Activated CD8-positive, alpha-beta T cell treated with anti-CD3 and anti-CD28 coated beads, Interleukin-2, amount 10 ng/mL, durations not matched to agents 7 days and 5 days (primary cell): ENCODE measurements around the gene IPO4. TPM values are rescaled to one million over a fixed set of nuclear protein-coding genes. Genes with fewer than 3 reads are reported as not detected.

Source experiments
- ATAC-seq: fragments of 150-1000 bp; cut with Tn5 transposase; one replicate; pipeline ENCODE4 v1.10.0; 2021; ENCODE audit warnings: moderate library complexity
- CTCF ChIA-PET: fragments of 350-600 bp; sonication (Branson Sonifier 250); formaldehyde crosslinking; loops from one replicate; lab custom pipeline; 2021; ENCODE audit warnings: antibody characterized with exemption; lab: Charles Lee
- POLR2A ChIA-PET: fragments of 350-600 bp; sonication (Branson Sonifier 250); formaldehyde crosslinking; loops from one replicate; lab custom pipeline; 2021; ENCODE audit warnings: antibody characterized with exemption; lab: Charles Lee
- DNase-seq: peaks from one replicate; pipeline ENCODE4 v3.0.0-alpha.2; 2020
- H3K27ac Mint-ChIP-seq: one replicate; pipeline ENCODE4 v1.8.0; 2021; ENCODE audit warnings: mild to moderate bottlenecking, mixed read lengths
- H3K27me3 Mint-ChIP-seq: one replicate; pipeline ENCODE4 v1.8.0; 2021; ENCODE audit warnings: low read depth, mixed read lengths
- H3K36me3 Mint-ChIP-seq: one replicate; pipeline ENCODE4 v1.8.0; 2021; ENCODE audit warnings: low read depth, mixed read lengths
- H3K4me1 Mint-ChIP-seq: one replicate; pipeline ENCODE4 v1.8.0; 2021; ENCODE audit warnings: low read depth, mixed read lengths
- H3K4me3 Mint-ChIP-seq: one replicate; pipeline ENCODE4 v1.8.0; 2021; ENCODE audit warnings: mild to moderate bottlenecking, mixed read lengths
- H3K9me3 Mint-ChIP-seq: one replicate; pipeline ENCODE4 v1.8.0; 2022; ENCODE audit warnings: mixed read lengths; ENCODE audit not compliant: insufficient read depth
- total RNA-seq, 2 experiments: library from RNA; stranded (reverse); gene quantifications; one replicate each; pipeline ENCODE4 v1.2.3, GENCODE V29; 2021

The IPO4 gene
- total RNA-seq, 2 experiments from 2014 or later = 56.3 to 60.1 TPM

DNA sequence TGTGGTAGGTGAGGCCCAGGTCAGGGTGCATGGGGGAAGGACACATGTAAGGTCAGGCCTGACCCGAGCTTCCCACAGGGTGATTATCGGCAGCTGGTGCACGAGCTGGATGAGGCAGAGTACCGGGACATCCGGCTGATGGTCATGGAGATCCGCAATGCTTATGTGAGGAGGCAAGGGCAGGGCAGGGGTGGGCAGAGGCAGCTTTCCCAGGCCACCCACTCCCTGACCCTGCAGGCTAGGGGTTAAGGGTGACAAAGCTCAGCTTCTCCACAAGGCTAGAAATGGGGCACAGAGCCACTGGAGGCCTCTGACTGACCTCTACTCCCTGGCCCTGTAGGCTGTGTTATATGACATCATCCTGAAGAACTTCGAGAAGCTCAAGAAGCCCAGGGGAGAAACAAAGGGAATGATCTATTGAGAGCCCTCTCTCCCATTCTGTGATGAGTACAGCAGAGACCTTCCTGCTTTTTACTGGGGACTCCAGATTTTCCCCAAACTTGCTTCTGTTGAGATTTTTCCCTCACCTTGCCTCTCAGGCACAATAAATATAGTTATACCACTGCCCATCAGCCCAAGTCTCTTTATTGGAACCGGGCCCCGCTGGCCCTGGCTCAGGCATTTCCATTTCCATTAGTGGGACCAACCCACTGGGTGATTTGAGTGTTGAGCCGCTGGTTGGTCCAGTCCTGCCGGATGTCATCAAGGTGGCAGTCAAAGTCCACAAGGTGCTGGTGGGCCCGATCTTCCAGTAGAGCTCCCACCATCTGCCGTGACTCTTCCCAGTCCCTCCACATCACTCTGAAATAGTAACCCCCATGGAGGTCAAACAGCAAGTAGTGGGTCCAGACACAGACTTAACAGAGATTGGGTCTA lies 50.0 kb downstream of the IPO4 start:
- ChIA-PET POLR2A (interaction anchor here (0.5 to 8.7 kb wide), 5 partner anchors 8 to 44 kb away, joined by 3 to 119 read pairs (median 56); partner anchors contain the start of genes DCAF11, IRF9, NRL and PSME2), CTCF (interaction anchor here (1.5 to 5.2 kb wide), 5 partner anchors 22 to 30 kb away, joined by 3 to 43 read pairs (median 8); partner anchors contain the start of genes DCAF11, IRF9 and NRL)
- peak overlapping the region; percentile 68 for H3K27ac Mint-ChIP-seq
- H3K4me3 Mint-ChIP-seq = peak overlapping the region; percentile 97
- peaks cover 54% of the 10 kb centered on the region for H3K4me1 Mint-ChIP-seq
- ATAC-seq (no peak), DNase-seq (no peak)
- H3K27me3 Mint-ChIP-seq = no peaks in the 10 kb centered on the region
- H3K36me3 Mint-ChIP-seq = peaks cover 63% of the 10 kb centered on the region
- H3K9me3 Mint-ChIP-seq = no peaks in the 10 kb centered on the region

DNA sequence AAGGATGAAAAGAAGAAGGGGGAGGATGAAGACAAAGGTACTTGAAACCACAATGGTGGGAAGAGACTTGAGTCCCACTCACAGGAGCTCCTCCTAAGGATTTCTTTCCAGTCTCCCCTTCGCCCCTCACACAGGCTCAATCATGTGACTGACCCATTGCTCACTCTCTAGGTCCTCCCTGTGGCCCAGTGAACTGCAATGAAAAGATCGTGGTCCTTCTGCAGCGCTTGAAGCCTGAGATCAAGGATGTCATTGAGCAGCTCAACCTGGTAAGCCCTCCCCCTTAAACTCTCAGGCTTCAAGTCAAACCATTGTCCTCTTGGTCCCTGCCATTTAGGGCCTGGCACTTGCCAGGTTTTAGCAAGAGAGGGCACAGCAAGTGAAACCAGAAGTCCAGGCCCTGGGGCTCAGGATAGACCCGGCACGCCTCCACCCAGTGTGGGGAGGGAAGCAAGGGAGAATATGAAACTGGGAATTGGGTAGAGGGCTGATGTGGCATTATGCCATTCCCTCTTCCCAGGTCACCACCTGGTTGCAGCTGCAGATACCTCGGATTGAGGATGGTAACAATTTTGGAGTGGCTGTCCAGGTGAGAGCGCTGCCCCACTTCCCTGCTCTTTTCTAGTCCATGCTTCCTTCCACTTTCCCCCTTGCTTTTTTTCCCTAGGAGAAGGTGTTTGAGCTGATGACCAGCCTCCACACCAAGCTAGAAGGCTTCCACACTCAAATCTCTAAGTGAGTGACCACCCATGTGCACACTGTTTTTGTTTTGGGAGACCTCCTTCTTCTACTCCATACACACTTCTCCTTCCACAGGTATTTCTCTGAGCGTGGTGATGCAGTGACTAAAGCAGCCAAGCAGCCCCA lies 50.9 kb downstream of the IPO4 start:
- POLR2A ChIA-PET = interaction anchor here (0.6 to 8.7 kb wide), 7 partner anchors 9 to 73 kb away, joined by 3 to 119 read pairs (median 7); partner anchors contain the start of genes DCAF11, IRF9, NRL and PSME2

DNA sequence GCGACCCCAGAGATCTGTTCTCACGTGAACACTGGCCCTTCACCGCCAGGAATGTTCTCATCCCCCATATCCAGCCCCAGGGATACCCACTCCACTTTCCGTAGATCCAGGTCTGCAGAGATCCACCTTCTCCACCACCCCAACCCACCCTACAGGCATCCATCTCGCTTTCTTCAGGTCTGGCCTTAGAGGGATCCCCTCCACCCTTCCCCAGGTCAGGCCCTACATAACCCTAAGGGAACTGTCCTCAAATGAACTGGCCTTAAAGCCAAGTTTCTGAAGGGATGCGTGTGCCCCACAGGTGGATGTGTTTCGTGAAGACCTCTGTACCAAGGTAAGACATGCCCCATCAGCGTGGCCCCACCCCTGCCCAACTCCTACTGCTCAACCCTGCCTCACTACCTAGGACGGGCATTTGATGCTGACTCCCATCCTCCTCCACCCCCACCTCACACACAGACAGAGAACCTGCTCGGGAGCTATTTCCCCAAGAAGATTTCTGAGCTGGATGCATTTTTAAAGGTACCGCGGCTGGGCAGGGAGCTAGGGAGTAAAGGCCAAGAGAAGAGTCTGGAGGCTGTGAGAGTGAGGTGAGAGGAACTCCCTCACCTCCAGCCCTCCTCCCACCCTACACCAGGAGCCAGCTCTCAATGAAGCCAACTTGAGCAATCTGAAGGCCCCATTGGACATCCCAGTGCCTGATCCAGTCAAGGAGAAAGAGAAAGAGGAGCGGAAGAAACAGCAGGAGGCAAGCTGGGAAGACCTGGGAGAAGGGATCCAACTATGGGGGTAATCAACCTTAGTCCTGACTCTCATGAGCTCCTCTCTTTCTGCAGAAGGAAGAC lies 51.7 kb downstream of the IPO4 start:
- POLR2A ChIA-PET = interaction anchor here (0.6 to 8.7 kb wide), 12 partner anchors 10 to 85 kb away, joined by 3 to 119 read pairs (median 6); partner anchors contain the start of genes CARMIL3, CHMP4A, DCAF11 and IPO4
- no peaks in the 10 kb centered on the region for H3K9me3 Mint-ChIP-seq

More for the DNA sequence above, 50.9 kb downstream of the IPO4 start:
- Mint-ChIP-seq H3K9me3 (no peaks in the 10 kb centered on the region), H3K4me3 (peak overlapping the region; percentile 86), H3K4me1 (peaks cover 49% of the 10 kb centered on the region), H3K36me3 (peaks cover 56% of the 10 kb centered on the region), H3K27ac (peak overlapping the region; percentile 91), H3K27me3 (no peaks in the 10 kb centered on the region)
- DNase-seq (no peak), ATAC-seq (no peak)
- CTCF ChIA-PET = interaction anchor here (0.7 to 5.2 kb wide), 6 partner anchors 9 to 170 kb away, joined by 3 to 43 read pairs (median 16); partner anchors contain the start of genes DCAF11, IRF9, NRL and PSME2

DNA sequence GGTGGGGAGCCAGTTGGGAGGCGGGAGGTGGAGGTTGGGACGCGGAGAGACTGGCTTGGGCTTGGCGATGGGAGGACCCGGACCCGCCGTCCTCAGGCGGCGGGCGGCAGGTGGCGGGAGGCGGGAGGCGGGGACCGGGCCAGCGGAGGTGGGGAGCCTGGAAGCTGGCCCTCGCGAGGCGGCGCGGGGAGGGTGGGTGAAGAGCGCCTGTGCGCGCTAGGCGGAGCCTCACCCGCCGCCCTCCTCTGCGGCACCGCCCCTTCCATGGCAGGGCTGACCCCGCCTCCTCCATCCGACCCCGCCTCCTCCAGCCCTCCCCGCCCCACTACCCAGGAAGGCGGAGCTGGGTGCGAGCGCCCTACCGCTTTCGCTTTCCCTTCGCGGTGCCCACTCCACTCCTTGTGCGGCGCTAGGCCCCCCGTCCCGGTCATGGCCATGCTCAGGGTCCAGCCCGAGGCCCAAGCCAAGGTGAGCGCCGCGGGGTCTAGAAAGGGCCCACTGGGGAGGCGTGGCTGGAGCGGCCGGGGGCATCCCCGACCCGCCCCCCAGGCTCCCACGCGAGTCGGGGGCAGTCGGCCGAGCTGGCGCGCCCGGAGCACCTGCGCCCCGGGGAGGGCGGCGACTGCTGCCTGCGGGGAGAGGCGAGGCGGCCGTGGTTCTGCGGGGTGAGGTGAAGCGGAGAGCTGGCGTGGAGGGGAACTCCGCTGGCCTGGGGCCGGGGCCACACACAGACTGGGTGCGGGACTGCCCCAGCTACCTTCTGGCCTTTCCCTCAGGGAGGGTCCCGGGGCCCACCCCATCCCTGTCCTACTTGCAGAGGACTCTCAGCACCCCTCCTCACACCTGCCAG lies 52.6 kb downstream of the IPO4 start, which contains the start of gene PSME1:
TSS of gene PSME1 (plus strand) at position 361 of the 850 bp plus-strand sequence. CDS start at position 430, 69 bp downstream.
- ATAC-seq (peak; percentile 91), DNase-seq (peak; percentile 95)
- H3K36me3 Mint-ChIP-seq = peaks cover 47% of the 10 kb centered on the region
- CTCF ChIA-PET = interaction anchor here (0.6 to 5.2 kb wide), 10 partner anchors 9 to 175 kb away, joined by 3 to 43 read pairs (median 5); partner anchors contain the start of genes DCAF11, IRF9, LTB4R and NRL
- H3K9me3 Mint-ChIP-seq = no peaks in the 10 kb centered on the region
- peak within 1 kb of the TSS; percentile 86 for H3K4me3 Mint-ChIP-seq
- POLR2A ChIA-PET = interaction anchor here (0.5 to 8.7 kb wide), 17 partner anchors 9 to 174 kb away, joined by 3 to 119 read pairs (median 5); partner anchors contain the start of genes CARMIL3, CHMP4A, DCAF11 and IPO4
- H3K27me3 Mint-ChIP-seq = no peaks in the 10 kb centered on the region
- H3K4me1 Mint-ChIP-seq = peaks cover 54% of the 10 kb centered on the region
- peak within 1 kb of the TSS; percentile 91 for H3K27ac Mint-ChIP-seq

More for the DNA sequence above, 51.7 kb downstream of the IPO4 start:
- H3K27me3 Mint-ChIP-seq = no peaks in the 10 kb centered on the region
- H3K36me3 Mint-ChIP-seq = peaks cover 52% of the 10 kb centered on the region
- H3K4me3 Mint-ChIP-seq = peak overlapping the region; percentile 86
- peak overlapping the region; percentile 91 for H3K27ac Mint-ChIP-seq
- CTCF ChIA-PET = interaction anchor here (0.7 to 5.2 kb wide), 8 partner anchors 10 to 174 kb away, joined by 3 to 43 read pairs (median 6); partner anchors contain the start of genes DCAF11, IRF9, LTB4R and NRL
- no peak for ATAC-seq
- peaks cover 51% of the 10 kb centered on the region for H3K4me1 Mint-ChIP-seq
- peak; percentile 32 for DNase-seq

DNA sequence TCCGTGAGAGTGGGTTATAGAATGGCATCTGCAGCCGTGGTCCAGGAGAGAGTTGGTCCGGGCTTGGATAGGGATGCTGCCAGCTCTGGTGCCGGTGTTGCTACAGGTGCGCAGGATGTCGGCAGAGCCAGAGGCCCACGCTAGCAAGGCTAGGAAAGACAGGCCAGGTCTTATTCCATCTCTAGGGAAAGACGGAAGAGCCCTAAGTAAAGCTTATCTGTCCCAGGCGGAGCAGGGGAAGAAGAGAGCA lies 53.1 kb downstream of the IPO4 start:
- Mint-ChIP-seq H3K36me3 (peaks cover 42% of the 10 kb centered on the region), H3K27me3 (no peaks in the 10 kb centered on the region), H3K4me3 (peak overlapping the region; percentile 86), H3K27ac (peak overlapping the region; percentile 86), H3K9me3 (no peaks in the 10 kb centered on the region), H3K4me1 (peaks cover 58% of the 10 kb centered on the region)
- ATAC-seq = peak; percentile 3
- POLR2A ChIA-PET = interaction anchor here (0.6 to 8.7 kb wide), 11 partner anchors 9 to 175 kb away, joined by 3 to 119 read pairs (median 6); partner anchors contain the start of genes CHMP4A, DCAF11, IPO4 and IRF9
- peak; percentile 36 for DNase-seq
- CTCF ChIA-PET = interaction anchor here (0.6 to 5.2 kb wide), 8 partner anchors 12 to 77 kb away, joined by 3 to 43 read pairs (median 8); partner anchors contain the start of genes DCAF11, IRF9, NRL and PSME2

DNA sequence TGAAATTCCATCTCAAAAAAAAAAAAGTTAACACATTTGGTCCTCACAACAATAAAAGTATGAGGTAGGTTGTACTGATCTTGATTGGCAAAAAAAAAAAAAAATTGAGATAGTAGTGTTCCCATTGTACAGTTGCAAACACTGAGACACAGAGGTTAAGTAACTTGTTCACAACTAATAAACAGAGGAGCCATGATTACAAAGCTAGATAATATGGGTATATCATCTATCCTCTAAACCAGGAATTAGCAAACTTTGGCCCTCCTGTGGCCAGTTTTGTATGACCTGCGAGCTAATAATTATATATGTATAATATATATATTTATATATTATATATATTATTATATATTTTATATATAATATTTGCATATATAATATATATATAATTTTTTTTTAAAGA lies 54.9 kb downstream of the IPO4 start:
- peaks cover 46% of the 10 kb centered on the region for H3K4me1 Mint-ChIP-seq
- ATAC-seq (no peak), DNase-seq (no peak)
- POLR2A ChIA-PET = interaction anchor here (1.4 to 8.7 kb wide), 4 partner anchors 8 to 27 kb away, joined by 3 to 119 read pairs (median 12); partner anchors contain the start of genes DCAF11, EMC9, IRF9 and NRL
- no peak overlapping the region for H3K4me3 Mint-ChIP-seq
- no peak overlapping the region for H3K27ac Mint-ChIP-seq
- H3K36me3 Mint-ChIP-seq = peaks cover 25% of the 10 kb centered on the region
- H3K9me3 Mint-ChIP-seq = no peaks in the 10 kb centered on the region
- no peaks in the 10 kb centered on the region for H3K27me3 Mint-ChIP-seq
- CTCF ChIA-PET = interaction anchor here (0.9 to 2.3 kb wide), 5 partner anchors 17 to 28 kb away, joined by 3 to 9 read pairs (median 3); partner anchors contain the start of genes DCAF11, IRF9 and NRL

DNA sequence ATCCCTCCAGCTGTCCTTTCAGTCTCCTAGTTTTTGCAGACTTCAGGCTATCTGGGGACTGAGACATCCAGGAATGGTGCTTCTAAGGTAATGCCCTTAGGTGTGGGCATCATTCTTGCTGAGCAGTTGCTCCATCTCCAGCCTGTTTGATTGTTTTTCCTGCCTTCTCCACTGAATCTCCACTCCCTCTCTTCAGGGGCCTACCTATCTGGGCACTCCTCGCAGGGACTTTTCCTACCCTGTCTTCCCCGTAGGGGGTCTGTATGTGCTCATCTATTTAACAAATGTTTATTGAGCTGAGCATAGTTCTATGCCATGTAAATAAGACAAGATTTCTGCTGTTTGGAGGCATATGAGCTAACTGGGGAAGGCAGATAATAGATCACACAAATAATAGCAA lies 55.6 kb downstream of the IPO4 start:
- H3K27me3 Mint-ChIP-seq = no peaks in the 10 kb centered on the region
- H3K4me3 Mint-ChIP-seq = no peak overlapping the region
- H3K36me3 Mint-ChIP-seq = peaks cover 18% of the 10 kb centered on the region
- H3K9me3 Mint-ChIP-seq = no peaks in the 10 kb centered on the region
- DNase-seq (no peak), ATAC-seq (no peak)
- ChIA-PET POLR2A (interaction anchor here (1.0 to 8.7 kb wide), 7 partner anchors 8 to 28 kb away, joined by 3 to 119 read pairs (median 5); partner anchors contain the start of genes DCAF11, EMC9, IRF9 and NRL), CTCF (interaction anchor here (0.7 to 2.3 kb wide), 6 partner anchors 8 to 75 kb away, joined by 3 to 9 read pairs (median 4); partner anchors contain the start of gene EMC9)
- peak overlapping the region; percentile 83 for H3K27ac Mint-ChIP-seq
- peaks cover 41% of the 10 kb centered on the region for H3K4me1 Mint-ChIP-seq

DNA sequence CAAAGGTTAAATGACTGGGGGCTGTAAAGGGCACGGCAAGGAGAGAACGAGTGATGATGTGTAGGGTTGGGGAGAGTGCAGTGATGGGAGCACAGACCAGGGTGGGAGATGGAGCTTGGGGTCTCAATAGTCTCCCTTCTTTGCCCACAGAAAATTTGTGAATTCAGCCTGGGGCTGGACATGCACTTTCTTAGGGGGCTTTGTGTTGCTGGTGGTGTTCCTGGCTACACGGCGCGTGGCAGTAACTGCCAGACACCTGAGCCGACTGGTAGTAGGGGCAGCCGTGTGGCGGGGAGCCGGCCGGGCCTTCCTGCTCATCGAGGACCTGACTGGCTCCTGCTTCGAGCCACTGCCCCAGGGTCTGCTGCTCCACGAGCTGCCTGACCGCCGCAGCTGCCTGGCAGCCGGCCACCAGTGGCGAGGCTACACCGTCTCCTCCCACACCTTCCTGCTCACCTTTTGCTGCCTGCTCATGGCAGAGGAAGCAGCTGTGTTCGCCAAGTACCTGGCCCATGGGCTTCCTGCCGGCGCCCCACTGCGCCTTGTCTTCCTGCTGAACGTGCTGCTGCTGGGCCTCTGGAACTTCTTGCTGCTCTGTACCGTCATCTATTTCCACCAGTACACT lies 56.4 kb downstream of the IPO4 start:
- H3K4me3 Mint-ChIP-seq = peak overlapping the region; percentile 34

DNA sequence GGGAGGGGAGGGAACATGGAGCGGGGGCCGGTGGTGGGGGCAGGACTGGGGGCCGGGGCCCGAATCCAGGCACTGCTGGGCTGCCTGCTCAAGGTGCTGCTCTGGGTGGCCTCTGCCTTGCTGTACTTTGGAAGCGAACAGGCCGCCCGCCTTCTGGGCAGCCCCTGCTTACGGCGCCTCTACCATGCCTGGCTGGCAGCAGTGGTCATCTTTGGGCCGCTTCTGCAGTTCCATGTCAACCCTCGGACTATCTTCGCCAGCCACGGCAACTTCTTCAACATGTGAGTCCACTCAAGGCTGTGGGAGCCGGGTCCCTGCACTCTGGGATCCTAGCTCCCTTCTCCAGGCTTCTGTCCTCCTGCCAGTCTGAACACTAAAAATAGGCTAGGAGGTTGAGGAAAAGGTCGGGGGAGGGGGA lies 57.1 kb downstream of the IPO4 start:
- Mint-ChIP-seq H3K27me3 (no peaks in the 10 kb centered on the region), H3K27ac (peak overlapping the region; percentile 83), H3K9me3 (no peaks in the 10 kb centered on the region), H3K4me3 (no peak overlapping the region), H3K4me1 (peaks cover 31% of the 10 kb centered on the region), H3K36me3 (peaks cover 4% of the 10 kb centered on the region)
- DNase-seq (no peak), ATAC-seq (no peak)
- ChIA-PET POLR2A (interaction anchor here (1.6 to 8.7 kb wide), 3 partner anchors 15 to 29 kb away, joined by 6 to 119 read pairs (median 17); partner anchors contain the start of genes DCAF11, IRF9, NRL and RNF31), CTCF (interaction anchor here (1.1 to 2.3 kb wide), 4 partner anchors 10 to 74 kb away, joined by 3 to 9 read pairs (median 5); partner anchors contain the start of gene EMC9)

More for the DNA sequence above, 56.4 kb downstream of the IPO4 start:
- DNase-seq (peak; percentile 33), ATAC-seq (no peak)
- CTCF ChIA-PET = interaction anchor here (0.7 to 2.3 kb wide), 5 partner anchors 9 to 74 kb away, joined by 3 to 9 read pairs (median 4); partner anchors contain the start of gene EMC9
- Mint-ChIP-seq H3K27ac (peak overlapping the region; percentile 83), H3K9me3 (no peaks in the 10 kb centered on the region), H3K36me3 (peaks cover 10% of the 10 kb centered on the region), H3K27me3 (no peaks in the 10 kb centered on the region), H3K4me1 (peaks cover 36% of the 10 kb centered on the region)
- POLR2A ChIA-PET = interaction anchor here (1.0 to 8.7 kb wide), 7 partner anchors 9 to 29 kb away, joined by 3 to 119 read pairs (median 5); partner anchors contain the start of genes DCAF11, EMC9, IRF9 and NRL
